T-helper 2 cell treated with Interferon-gamma antibody and Interleukin-4, amounts not matched to agents 5 μg/mL and 100 μg/mL, for 36 hours (primary cell): ENCODE measurements around the gene KRABD2.
"Not testable (repeated sequence)": the region's sequence is repeated elsewhere in the genome, so short reads cannot be mapped to it uniquely, and the experiment has no call there.

Experiments used
- DNase-seq: peaks from one replicate; pipeline ENCODE4 v3.0.0; 2021; ENCODE audit warnings: low spot score
- H3K27ac Mint-ChIP-seq: one replicate; pipeline ENCODE4 v1.8.0; 2021; ENCODE audit warnings: mild to moderate bottlenecking, mixed read lengths
- H3K27me3 Mint-ChIP-seq: one replicate; pipeline ENCODE4 v1.8.0; 2021; ENCODE audit warnings: low read depth, mixed read lengths
- H3K36me3 Mint-ChIP-seq: one replicate; pipeline ENCODE4 v1.8.0; 2021; ENCODE audit warnings: low read depth, mixed read lengths
- H3K4me1 Mint-ChIP-seq: one replicate; pipeline ENCODE4 v1.8.0; 2021; ENCODE audit warnings: low read depth, mixed read lengths
- H3K4me3 Mint-ChIP-seq: one replicate; pipeline ENCODE4 v1.8.0; 2022; ENCODE audit warnings: mild to moderate bottlenecking, moderate library complexity, mixed read lengths
- H3K9me3 Mint-ChIP-seq: one replicate; pipeline ENCODE4 v1.8.0; 2021; ENCODE audit warnings: mixed read lengths

Gene KRABD2

GRCh38 chr17:8362651-8363332 is 13.7 kb downstream of the KRABD2 start:
- Mint-ChIP-seq H3K4me1 (peaks cover 5% of the 10 kb centered on the region), H3K4me3 (no peak overlapping the region), H3K36me3 (peaks cover 1% of the 10 kb centered on the region), H3K9me3 (no peaks in the 10 kb centered on the region), H3K27ac (no peak overlapping the region), H3K27me3 (peaks cover 4% of the 10 kb centered on the region)
- no peak for DNase-seq

GRCh38 chr17:8360751-8361150 is 15.8 kb downstream of the KRABD2 start:
- DNase-seq: no peak
- Mint-ChIP-seq H3K4me1 (peaks cover 5% of the 10 kb centered on the region), H3K27me3 (peaks cover 6% of the 10 kb centered on the region), H3K4me3 (no peak overlapping the region), H3K9me3 (no peaks in the 10 kb centered on the region), H3K27ac (no peak overlapping the region), H3K36me3 (no peaks in the 10 kb centered on the region)

- peaks cover 9% of the 10 kb centered on the region for H3K27me3 Mint-ChIP-seq
- H3K36me3 Mint-ChIP-seq: no peaks in the 10 kb centered on the region
- no peak for DNase-seq
- H3K27ac Mint-ChIP-seq: no peak overlapping the region
- H3K4me3 Mint-ChIP-seq: no peak overlapping the region
- no peaks in the 10 kb centered on the region for H3K9me3 Mint-ChIP-seq
- H3K4me1 Mint-ChIP-seq: peaks cover 5% of the 10 kb centered on the region
Observed at GRCh38 chr17:8360260-8360659, 16.2 kb downstream of the KRABD2 start.

GRCh38 chr17:8359769-8360168 is 16.7 kb downstream of the KRABD2 start:
- DNase-seq: no peak
- Mint-ChIP-seq H3K9me3 (no peaks in the 10 kb centered on the region), H3K27me3 (peaks cover 9% of the 10 kb centered on the region), H3K36me3 (no peaks in the 10 kb centered on the region), H3K27ac (no peak overlapping the region), H3K4me1 (peaks cover 5% of the 10 kb centered on the region), H3K4me3 (no peak overlapping the region)

GRCh38 chr17:8357910-8358309 is 18.6 kb downstream of the KRABD2 start:
- Mint-ChIP-seq H3K9me3 (no peaks in the 10 kb centered on the region), H3K27me3 (peaks cover 10% of the 10 kb centered on the region), H3K4me3 (no peak overlapping the region), H3K36me3 (no peaks in the 10 kb centered on the region), H3K27ac (no peak overlapping the region), H3K4me1 (peaks cover 5% of the 10 kb centered on the region)
- DNase-seq: no peak

GRCh38 chr17:8354236-8354635 is 22.3 kb downstream of the KRABD2 start:
- Mint-ChIP-seq H3K9me3 (no peaks in the 10 kb centered on the region), H3K36me3 (no peaks in the 10 kb centered on the region)

GRCh38 chr17:8353736-8354135 is 22.8 kb downstream of the KRABD2 start:
- no peak for DNase-seq
- H3K4me1 Mint-ChIP-seq: no peaks in the 10 kb centered on the region
- H3K4me3 Mint-ChIP-seq: no peak overlapping the region
- no peaks in the 10 kb centered on the region for H3K36me3 Mint-ChIP-seq
- H3K9me3 Mint-ChIP-seq: no peaks in the 10 kb centered on the region
- no peak overlapping the region for H3K27ac Mint-ChIP-seq
- H3K27me3 Mint-ChIP-seq: peaks cover 10% of the 10 kb centered on the region

More at GRCh38 chr17:8354236-8354635, 22.3 kb downstream of the KRABD2 start:
- Mint-ChIP-seq H3K27me3 (peaks cover 10% of the 10 kb centered on the region), H3K4me3 (no peak overlapping the region), H3K4me1 (no peaks in the 10 kb centered on the region), H3K27ac (no peak overlapping the region)
- no peak for DNase-seq

- Mint-ChIP-seq H3K27ac (no peak overlapping the region), H3K4me3 (no peak overlapping the region), H3K36me3 (no peaks in the 10 kb centered on the region), H3K9me3 (no peaks in the 10 kb centered on the region), H3K4me1 (no peaks in the 10 kb centered on the region), H3K27me3 (peaks cover 16% of the 10 kb centered on the region)
- DNase-seq: no peak
Observed at GRCh38 chr17:8350339-8350738, 26.2 kb downstream of the KRABD2 start.

GRCh38 chr17:8347001-8347400 is 29.5 kb downstream of the KRABD2 start:
- H3K4me1 Mint-ChIP-seq, H3K27ac Mint-ChIP-seq, DNase-seq, H3K9me3 Mint-ChIP-seq, H3K36me3 Mint-ChIP-seq, H3K4me3 Mint-ChIP-seq: not testable (repeated sequence)
- peaks cover 14% of the 10 kb centered on the region for H3K27me3 Mint-ChIP-seq

GRCh38 chr17:8345951-8346665 is 30.4 kb downstream of the KRABD2 start:
- H3K9me3 Mint-ChIP-seq: no peaks in the 10 kb centered on the region
- DNase-seq: no peak
- H3K36me3 Mint-ChIP-seq: no peaks in the 10 kb centered on the region
- H3K4me3 Mint-ChIP-seq: no peak overlapping the region
- no peaks in the 10 kb centered on the region for H3K4me1 Mint-ChIP-seq
- no peak overlapping the region for H3K27ac Mint-ChIP-seq
- H3K27me3 Mint-ChIP-seq: peaks cover 16% of the 10 kb centered on the region

GRCh38 chr17:8345052-8345690 is 31.3 kb downstream of the KRABD2 start:
- Mint-ChIP-seq H3K36me3 (no peaks in the 10 kb centered on the region), H3K27me3 (peaks cover 16% of the 10 kb centered on the region), H3K27ac (no peak overlapping the region), H3K4me3 (no peak overlapping the region), H3K4me1 (no peaks in the 10 kb centered on the region), H3K9me3 (no peaks in the 10 kb centered on the region)
- DNase-seq: no peak

- H3K27ac Mint-ChIP-seq: no peak overlapping the region
- no peaks in the 10 kb centered on the region for H3K36me3 Mint-ChIP-seq
- DNase-seq: no peak
- no peak overlapping the region for H3K4me3 Mint-ChIP-seq
- no peaks in the 10 kb centered on the region for H3K9me3 Mint-ChIP-seq
- peaks cover 8% of the 10 kb centered on the region for H3K27me3 Mint-ChIP-seq
- peaks cover 5% of the 10 kb centered on the region for H3K4me1 Mint-ChIP-seq
Observed at GRCh38 chr17:8341456-8341855, 35.0 kb downstream of the KRABD2 start.

- DNase-seq: no peak
- Mint-ChIP-seq H3K9me3 (no peaks in the 10 kb centered on the region), H3K27me3 (peaks cover 4% of the 10 kb centered on the region), H3K4me1 (peaks cover 5% of the 10 kb centered on the region), H3K4me3 (no peak within 1 kb of the TSS), H3K27ac (no peak within 1 kb of the TSS), H3K36me3 (no peaks in the 10 kb centered on the region)
Observed at GRCh38 chr17:8339540-8339939, 37.0 kb downstream of the KRABD2 start, which contains the start of gene ODF4. TSS of gene ODF4 (plus strand) at chr17:8339840. CDS start at chr17:8340052, 212 bp downstream.

GRCh38 chr17:8338753-8339140 is 37.8 kb downstream of the KRABD2 start:
- Mint-ChIP-seq H3K27ac (no peak overlapping the region), H3K27me3 (peaks cover 4% of the 10 kb centered on the region), H3K4me1 (peaks cover 5% of the 10 kb centered on the region), H3K9me3 (no peaks in the 10 kb centered on the region), H3K36me3 (no peaks in the 10 kb centered on the region), H3K4me3 (no peak overlapping the region)
- DNase-seq: no peak
